ENCODE data around the gene PAIP1.
A peak's percentile ranks its signal among the peaks of the same experiment; 100 is the strongest.

Gene PAIP1, protein sequence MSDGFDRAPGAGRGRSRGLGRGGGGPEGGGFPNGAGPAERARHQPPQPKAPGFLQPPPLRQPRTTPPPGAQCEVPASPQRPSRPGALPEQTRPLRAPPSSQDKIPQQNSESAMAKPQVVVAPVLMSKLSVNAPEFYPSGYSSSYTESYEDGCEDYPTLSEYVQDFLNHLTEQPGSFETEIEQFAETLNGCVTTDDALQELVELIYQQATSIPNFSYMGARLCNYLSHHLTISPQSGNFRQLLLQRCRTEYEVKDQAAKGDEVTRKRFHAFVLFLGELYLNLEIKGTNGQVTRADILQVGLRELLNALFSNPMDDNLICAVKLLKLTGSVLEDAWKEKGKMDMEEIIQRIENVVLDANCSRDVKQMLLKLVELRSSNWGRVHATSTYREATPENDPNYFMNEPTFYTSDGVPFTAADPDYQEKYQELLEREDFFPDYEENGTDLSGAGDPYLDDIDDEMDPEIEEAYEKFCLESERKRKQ

GRCh38 chr5:43556857-43557542 is at the start of gene PAIP1:
TSS of gene PAIP1 (minus strand) at chr5:43557077. CDS start at chr5:43556846, 231 bp downstream.
- peak; percentile 95 for DNase-seq (ENCODE audit: low read depth)
- TF ChIP-seq, protein P1, sequence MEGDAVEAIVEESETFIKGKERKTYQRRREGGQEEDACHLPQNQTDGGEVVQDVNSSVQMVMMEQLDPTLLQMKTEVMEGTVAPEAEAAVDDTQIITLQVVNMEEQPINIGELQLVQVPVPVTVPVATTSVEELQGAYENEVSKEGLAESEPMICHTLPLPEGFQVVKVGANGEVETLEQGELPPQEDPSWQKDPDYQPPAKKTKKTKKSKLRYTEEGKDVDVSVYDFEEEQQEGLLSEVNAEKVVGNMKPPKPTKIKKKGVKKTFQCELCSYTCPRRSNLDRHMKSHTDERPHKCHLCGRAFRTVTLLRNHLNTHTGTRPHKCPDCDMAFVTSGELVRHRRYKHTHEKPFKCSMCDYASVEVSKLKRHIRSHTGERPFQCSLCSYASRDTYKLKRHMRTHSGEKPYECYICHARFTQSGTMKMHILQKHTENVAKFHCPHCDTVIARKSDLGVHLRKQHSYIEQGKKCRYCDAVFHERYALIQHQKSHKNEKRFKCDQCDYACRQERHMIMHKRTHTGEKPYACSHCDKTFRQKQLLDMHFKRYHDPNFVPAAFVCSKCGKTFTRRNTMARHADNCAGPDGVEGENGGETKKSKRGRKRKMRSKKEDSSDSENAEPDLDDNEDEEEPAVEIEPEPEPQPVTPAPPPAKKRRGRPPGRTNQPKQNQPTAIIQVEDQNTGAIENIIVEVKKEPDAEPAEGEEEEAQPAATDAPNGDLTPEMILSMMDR (IDR thresholded peaks at IDR 0.05; ENCODE audit: insufficient read depth, low read depth, low read length, missing control alignments), result peak; percentile 63
- peak within 1 kb of the TSS; percentile 100 for H3K4me3 ChIP-seq (ENCODE audit: low read depth, low read length)

- no peak overlapping the region for H3K4me3 ChIP-seq (ENCODE audit: low read depth, low read length)
- TF ChIP-seq, protein P1 (IDR thresholded peaks at IDR 0.05; ENCODE audit: insufficient read depth, low read depth, low read length, missing control alignments), result no peak
- no peak for DNase-seq (ENCODE audit: low read depth)
Observed at GRCh38 chr5:43606351-43606750, 49.5 kb upstream of the PAIP1 start.

DNA sequence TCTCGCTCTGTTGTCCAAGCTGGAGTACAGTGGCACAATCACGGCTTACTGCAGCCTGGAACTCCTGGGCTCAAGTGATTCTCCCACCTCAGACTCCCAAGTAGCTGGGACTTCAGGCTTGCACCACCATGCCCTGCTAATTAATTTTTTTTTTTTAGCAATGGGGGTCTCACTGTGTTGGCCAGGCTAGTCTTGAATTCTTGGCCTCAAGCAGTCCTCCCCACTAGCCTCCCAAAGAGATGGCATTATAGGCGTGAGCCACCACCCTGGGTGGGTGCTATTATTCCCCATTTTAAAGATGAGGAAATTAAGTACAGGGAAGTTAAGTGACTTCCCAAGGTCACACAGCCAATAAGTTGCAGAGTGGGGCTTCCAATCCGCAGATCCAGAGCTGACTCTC is 47.8 kb upstream of the PAIP1 start:
- no peak for DNase-seq (ENCODE audit: low read depth)
- no peak overlapping the region for H3K4me3 ChIP-seq (ENCODE audit: low read depth, low read length)
- TF ChIP-seq, protein P1 (IDR thresholded peaks at IDR 0.05; ENCODE audit: insufficient read depth, low read depth, low read length, missing control alignments), result no peak

DNA sequence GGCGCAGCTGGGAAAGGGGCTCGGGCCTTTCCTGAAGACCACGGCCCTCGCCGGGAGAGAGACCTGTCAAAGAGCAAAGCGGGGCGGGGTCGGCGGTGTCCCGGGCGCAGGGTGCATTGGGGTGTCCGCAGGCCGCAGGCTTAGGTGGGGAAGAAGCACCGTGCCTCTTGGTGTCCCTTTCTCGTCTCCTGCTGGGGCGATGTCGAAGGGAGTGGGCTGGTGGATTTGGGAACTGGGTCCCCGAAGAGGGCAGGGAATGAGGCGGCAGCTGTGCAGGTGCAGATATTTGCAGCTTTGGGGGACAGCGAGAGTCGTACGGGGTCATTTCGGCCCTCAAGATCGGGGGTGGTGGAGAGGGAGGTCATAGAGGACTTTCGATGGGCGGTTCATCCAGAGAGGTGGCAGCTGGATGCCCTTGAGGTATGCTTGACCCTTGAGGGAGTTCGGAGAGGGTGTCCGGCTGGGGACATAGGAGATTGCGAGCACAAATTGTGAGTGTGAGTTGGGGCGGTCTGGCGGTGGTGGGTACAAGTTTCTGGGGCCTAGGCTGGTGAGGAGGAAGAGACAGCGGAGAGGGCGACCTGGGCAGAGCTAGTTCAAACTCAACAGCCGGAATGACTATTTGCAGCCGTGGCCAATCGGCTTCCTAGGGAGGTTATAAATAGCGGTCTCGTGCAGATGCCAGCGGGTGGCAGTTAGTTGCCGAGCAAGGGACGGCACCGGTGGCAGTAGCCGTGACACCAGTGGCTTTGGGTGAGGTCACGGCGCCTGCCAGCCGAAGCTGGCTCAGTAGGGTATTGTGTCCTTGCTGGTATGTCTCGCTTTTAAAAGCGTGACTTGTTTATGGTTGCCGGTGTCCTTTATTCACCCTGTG is 46.7 kb upstream of the PAIP1 start:
- peak overlapping the region; percentile 96 for H3K4me3 ChIP-seq (ENCODE audit: low read depth, low read length)
- TF ChIP-seq, protein P1 (IDR thresholded peaks at IDR 0.05; ENCODE audit: insufficient read depth, low read depth, low read length, missing control alignments), result no peak
- peak; percentile 85 for DNase-seq (ENCODE audit: low read depth)

- TF ChIP-seq, protein P1 (IDR thresholded peaks at IDR 0.05; ENCODE audit: insufficient read depth, low read depth, low read length, missing control alignments), result no peak
- H3K4me3 ChIP-seq (ENCODE audit: low read depth, low read length), result peak within 1 kb of the TSS; percentile 96
- peak; percentile 89 for DNase-seq (ENCODE audit: low read depth)
Observed at GRCh38 chr5:43602461-43603343, 45.8 kb upstream of the PAIP1 start, which contains the start of gene NNT. TSS of gene NNT (plus strand) at chr5:43603180. CDS start at chr5:43609196, 6,016 bp downstream.
